Measurements from ENCODE around the gene NUAK2.

GRCh38 chr1:205275916-205276688 lies 45.4 kb downstream of the NUAK2 start:
- TF ChIP-seq ATF2 (tag by site-specific recombination; IDR thresholded peaks at IDR 0.05; ENCODE audit: low read depth), result no peak
- TF ChIP-seq ZNF416 (tag by site-specific recombination; IDR thresholded peaks at IDR 0.05), result no peak
- no peak for TF ChIP-seq CTCF (tag by site-specific recombination; IDR thresholded peaks at IDR 0.05)
